Retinal pigment epithelial cell (primary cell): ENCODE measurements around the gene BANK1.

Experiments used
- DNase-seq: peaks from one replicate; pipeline ENCODE4 v3.0.0-alpha.2; 2010; ENCODE audit warnings: low read depth
- H3K4me3 ChIP-seq: 2 replicates; pipeline ENCODE4 v1.5.1; 2011; ENCODE audit warnings: mild to moderate bottlenecking, low read length, control low read depth, moderate library complexity
- TF ChIP-seq, protein P1 (sequence below): conservative IDR thresholded peaks from 2 replicates; pipeline ENCODE4 v1.5.1; 2011; ENCODE audit warnings: low read depth, low read length, control low read depth, inconsistent platforms

Gene BANK1

DNA sequence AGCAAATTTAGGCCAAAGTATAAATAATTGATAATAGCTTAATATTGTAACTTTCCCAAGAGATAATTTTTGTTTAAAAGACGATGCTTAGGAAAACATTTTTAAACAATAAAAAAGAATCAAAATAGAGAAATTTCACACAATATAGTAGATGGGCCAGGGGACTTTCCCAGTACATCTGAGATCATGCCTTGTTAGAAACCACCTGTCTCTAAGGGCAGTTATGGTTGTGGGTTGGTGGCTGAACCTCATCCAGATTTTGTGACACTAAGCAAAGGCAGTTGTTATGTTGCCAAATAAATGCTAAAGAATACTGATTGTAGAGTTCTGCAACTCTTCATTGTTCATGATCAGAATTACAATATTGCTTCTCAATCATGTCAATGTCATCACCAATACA is 270.6 kb downstream of the BANK1 start:
- no peak for DNase-seq
- no peak overlapping the region for H3K4me3 ChIP-seq
- TF ChIP-seq, protein P1, sequence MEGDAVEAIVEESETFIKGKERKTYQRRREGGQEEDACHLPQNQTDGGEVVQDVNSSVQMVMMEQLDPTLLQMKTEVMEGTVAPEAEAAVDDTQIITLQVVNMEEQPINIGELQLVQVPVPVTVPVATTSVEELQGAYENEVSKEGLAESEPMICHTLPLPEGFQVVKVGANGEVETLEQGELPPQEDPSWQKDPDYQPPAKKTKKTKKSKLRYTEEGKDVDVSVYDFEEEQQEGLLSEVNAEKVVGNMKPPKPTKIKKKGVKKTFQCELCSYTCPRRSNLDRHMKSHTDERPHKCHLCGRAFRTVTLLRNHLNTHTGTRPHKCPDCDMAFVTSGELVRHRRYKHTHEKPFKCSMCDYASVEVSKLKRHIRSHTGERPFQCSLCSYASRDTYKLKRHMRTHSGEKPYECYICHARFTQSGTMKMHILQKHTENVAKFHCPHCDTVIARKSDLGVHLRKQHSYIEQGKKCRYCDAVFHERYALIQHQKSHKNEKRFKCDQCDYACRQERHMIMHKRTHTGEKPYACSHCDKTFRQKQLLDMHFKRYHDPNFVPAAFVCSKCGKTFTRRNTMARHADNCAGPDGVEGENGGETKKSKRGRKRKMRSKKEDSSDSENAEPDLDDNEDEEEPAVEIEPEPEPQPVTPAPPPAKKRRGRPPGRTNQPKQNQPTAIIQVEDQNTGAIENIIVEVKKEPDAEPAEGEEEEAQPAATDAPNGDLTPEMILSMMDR: no peak

DNA sequence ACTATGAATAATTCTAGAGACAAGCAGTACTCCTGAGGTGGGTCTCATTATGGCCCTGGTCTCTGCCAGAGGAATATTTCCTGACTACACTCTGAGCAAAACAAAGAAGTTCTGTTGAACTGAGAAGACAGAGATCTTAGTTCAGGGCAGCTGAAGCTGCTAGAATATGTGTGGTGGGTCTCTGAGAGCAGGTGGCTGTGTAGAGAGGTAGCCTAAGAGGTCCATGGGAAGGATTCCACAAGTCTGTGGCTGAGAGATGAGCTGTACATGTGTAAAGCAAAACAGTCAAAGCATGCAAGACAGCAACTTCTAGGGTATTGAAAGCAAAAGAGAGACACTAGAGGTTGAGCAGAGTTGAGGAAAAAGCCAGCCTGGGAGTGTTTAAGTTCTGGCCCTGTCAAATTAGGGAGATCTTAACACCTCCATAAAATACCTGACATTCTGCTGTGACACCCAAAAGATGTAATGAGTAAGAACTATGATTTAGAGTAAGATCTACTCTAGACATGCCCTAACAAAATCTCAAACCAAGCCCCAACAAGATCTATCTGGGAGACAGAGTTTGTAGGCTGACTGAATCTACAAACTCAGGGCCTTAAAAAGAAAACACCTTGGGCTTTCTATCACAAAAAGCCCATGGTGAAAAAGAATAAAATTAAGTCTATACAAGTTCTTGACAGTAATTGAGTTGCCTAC is 274.4 kb downstream of the BANK1 start:
- TF ChIP-seq, protein P1: no peak
- no peak overlapping the region for H3K4me3 ChIP-seq
- no peak for DNase-seq

DNA sequence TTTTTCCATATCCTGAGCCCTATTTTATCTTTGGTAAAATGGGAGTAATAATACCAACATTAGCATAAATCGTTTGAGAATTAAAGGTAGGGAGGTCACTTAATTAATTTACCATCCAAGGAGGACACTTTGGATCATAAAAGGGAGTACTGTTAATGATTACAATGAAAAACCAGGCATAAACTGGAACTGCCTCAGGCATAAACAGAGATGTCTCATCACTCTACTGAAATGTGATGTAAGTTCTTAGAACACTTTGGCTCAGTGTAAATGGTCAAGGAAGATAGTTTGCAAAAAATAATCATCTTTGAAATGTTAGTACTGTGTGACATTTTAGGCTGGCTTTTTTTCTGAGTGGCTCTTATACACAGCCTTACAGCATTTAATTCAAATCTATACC is 286.1 kb downstream of the BANK1 start:
- no peak for DNase-seq
- no peak overlapping the region for H3K4me3 ChIP-seq
- TF ChIP-seq, protein P1: no peak

DNA sequence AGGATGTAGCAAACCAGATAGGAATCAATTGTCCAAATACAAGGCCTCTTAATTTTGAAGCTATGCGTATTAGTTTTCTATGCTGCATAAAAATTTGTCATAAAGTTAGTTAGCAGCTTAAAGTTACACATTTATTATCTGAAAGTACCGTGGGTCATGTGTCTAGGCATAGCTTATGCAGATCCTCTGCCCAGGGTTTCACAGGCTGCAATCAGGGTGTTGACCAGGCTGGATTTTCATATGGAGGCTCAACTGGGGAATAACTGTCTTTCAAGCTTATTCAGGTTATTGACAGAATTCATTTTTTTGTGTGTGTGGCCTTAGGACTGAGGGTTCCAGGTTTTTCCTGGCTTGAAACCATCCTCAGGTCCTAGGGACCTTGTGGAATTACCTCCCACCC is 289.7 kb downstream of the BANK1 start:
- TF ChIP-seq, protein P1: no peak
- no peak for DNase-seq
- H3K4me3 ChIP-seq: no peak overlapping the region

DNA sequence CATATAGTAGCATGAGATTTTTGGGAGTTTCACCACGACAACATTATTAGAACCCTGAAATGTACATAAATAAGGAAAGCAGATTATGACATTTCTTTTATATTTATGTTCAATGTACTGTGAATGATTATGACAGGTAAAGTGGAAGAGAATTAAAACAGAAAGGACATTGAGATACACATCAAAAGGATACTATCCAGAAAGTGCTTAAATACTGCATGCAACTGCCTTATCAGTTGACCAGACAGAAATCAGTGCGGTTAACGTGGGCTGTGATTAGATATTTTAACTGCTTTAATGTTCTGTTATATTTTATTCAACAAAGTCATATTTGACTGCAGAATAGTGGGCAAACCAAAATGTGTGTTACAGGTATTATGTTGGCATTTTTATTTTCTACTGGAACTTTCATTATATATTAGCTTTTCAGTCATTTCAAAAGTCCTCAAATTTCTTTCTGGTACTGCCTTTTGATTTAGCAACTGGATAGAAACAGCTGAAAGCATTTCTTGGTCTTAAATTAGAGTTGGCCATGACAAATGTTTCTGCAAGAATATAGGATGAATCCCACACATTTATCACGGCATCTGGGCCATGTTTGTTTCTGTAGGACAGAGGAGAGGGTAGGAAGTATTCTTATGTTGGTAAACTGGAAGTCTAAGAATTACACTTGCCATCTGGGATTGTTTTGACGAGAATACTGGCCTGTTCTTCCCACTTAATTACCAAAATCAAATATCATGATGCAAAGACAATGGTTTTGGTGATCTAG is 299.5 kb downstream of the BANK1 start:
- TF ChIP-seq, protein P1: no peak
- DNase-seq: no peak

DNA sequence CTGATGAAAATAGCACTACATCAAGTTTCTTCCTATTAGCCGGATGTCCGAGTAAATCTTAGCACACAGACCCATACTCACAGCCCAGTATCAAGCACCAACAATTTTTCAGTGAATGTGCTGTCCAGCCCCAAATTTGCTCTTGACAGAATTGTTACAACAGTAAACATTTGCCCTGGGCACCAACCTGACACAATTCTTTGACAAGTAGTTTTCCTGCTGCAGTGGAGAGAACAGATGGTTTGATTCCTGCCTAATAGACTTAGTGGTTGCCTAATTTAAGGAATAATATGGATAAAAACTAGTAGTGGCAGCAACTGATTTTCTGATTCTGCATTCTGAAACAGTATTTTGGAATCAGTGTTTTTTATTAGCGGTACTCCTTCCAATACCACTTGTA is 301.1 kb downstream of the BANK1 start:
- no peak overlapping the region for H3K4me3 ChIP-seq
- TF ChIP-seq, protein P1: no peak
- no peak for DNase-seq

More for the DNA sequence above, 299.5 kb downstream of the BANK1 start:
- no peak overlapping the region for H3K4me3 ChIP-seq

DNA sequence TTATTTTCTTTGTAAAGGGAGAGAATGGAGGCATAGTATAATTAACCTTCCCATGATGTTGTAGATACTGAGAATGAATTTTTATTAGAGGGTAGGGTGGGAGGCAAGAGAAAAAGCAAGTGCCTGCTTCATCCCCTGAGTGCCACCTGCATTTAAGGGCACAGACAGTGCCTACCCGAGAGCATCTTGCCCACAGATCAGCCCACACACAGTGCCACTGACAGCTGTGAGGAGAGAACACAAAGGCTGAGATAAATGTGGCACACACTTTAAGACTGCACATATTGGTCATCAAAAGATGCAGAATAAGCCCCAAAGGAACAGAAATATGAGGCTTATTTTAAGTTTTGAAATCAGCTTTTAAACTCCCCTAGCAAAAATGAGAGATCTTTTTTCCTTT is 304.0 kb downstream of the BANK1 start:
- H3K4me3 ChIP-seq: no peak overlapping the region
- no peak for DNase-seq
- TF ChIP-seq, protein P1: no peak
